EL (cell line): ENCODE results near the gene DPEP2.
"Not testable (repeated sequence)": the region's sequence is repeated elsewhere in the genome, so short reads cannot be mapped to it uniquely, and the experiment has no call there.

Experiments used
- DNase-seq: peaks from one replicate; pipeline ENCODE4 v3.0.0-alpha.2; 2016

The DPEP2 gene

DNA sequence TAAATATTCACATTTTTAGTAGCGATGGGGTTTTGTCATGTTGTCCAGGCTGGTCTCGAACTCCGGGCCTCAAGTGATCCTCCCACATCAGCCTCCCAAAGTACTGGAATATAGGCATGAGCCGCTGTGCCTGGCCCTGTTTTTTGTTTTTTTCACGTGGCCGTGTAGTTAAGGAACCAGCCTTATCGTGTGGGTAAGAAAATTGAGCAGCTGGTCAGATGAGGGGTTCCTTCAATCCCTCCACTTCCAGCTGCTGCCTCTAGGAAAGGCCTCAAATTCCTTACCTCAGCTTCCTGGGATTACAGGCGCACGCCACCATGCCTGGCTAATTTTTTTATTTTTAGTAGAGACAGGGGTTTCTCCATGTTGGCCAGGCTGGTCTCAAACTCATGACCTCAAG, 5.9 kb upstream of the DPEP2 start:
- no peak for DNase-seq

DNA sequence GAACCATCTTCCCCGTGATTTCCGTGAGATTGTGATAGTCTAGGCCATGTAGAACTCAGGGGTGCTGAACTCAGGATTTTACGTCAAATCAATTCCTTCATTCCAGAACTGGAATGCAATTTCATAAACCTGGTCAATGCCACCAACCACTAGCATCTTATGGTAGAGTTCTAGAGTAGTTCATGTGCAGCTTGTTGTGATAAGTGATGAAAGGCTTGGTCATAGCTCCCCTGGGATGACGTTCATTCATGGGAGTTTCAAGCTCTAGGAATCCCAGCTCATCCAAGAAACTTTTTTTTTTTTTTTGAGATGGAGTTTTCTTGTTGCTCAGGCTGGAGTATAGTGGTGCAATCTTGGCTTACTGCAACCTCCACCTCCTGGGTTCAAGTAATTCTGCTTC, 3.7 kb upstream of the DPEP2 start:
- no peak for DNase-seq

DNA sequence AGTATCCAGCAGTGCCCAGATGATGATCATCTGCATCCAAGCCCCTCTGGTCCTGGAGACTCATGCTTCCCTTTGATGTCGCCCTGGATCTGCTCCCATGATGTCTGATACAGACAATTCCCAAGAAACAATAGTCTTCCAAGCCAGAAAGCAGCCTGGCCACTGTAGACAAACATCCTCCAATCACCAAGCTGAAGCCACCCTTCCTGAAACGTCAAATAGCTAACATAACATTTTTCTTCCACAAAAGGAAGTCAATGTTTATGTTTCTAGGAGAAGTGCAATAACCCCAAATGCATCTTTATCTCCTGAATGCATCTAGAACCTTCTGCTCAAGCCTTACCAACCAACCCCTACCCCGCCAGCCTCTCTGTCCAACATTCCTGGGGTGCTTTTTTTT, 1.2 kb upstream of the DPEP2 start:
- no peak for DNase-seq

DNA sequence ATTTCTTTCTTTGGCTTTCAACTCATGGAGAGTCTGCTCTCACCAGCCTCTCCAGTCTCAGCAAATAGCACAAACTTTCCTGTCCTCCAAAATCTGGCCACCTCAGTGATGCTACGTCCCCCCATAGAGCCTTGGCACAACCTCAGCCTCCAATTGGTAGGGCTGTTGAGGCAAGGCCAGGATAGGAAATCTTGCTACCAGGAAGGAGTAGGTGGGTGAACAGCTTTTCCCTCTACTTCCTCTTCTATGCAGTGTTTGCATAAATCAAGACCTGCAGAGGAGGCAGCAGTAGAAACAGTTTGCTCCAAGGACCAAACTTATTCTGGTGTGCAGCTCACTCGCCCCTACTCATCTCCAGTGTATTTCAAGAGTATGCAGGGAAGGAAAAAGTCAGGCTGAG, 701 bp upstream of the DPEP2 start:
- DNase-seq = no peak

DNA sequence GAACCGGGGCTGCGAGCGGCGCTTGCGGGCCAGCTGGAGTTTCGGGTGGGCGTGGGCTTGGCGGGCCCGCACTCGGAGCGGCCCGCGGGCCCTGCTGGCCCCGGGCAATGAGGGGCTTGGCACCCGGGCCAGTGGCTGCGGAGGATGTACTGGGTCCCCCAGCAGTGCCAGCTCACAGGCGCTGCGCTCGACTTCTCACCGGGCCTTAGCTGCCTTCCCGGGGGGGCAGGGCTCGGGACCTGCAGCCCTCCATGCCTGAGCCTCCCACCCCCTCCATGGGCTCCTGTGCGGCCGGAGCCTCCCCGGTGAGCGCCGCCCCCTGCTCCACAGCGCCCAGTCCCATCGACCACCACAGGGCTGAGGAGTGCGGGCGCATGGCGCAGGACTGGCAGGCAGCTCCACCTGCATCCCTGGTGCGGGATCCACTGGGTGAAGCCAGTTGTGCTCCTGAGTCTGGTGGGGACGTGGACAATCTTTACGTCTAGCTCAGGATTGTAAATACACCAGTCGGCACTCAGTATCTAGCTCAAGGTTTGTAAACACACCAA, 979 bp downstream of the DPEP2 start:
- not testable (repeated sequence) for DNase-seq

DNA sequence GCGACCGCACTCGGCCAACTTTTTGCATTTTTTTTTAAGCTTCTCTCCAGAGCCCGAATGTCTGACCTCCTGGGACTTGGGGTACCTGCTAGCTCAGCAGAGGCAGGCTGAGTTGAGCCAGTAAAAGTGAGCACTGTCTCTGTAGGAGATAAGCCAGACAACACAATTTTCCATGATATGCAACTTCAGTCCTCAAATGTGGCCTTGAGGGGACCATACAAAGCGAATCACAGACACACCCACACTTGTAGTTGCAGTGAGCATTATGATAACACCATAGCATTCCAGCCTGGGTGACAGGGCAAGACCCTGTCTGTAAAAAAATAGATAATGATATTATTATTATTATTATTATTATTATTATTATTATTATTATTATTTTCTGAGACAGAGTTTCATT, 2.6 kb downstream of the DPEP2 start:
- no peak for DNase-seq

DNA sequence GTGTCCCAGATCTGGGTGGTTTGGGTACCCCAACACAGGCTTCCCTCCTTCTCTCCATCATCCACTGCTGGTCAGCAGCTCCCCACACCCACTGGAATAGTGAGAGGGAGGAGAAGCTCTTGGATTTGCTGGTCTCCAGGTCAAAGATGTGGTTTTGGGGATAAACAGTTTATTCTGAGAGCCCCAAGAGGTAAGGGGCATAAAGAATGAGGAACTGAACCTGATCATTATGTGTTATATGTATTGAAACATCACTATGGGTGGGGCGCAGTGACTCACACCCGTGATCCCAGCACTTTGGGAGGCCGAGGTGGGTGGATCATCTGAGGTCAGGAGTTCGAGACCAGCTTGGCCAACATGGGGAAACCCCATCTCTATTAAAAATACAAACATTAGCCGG, 3.9 kb downstream of the DPEP2 start:
- DNase-seq = peak; percentile 22

DNA sequence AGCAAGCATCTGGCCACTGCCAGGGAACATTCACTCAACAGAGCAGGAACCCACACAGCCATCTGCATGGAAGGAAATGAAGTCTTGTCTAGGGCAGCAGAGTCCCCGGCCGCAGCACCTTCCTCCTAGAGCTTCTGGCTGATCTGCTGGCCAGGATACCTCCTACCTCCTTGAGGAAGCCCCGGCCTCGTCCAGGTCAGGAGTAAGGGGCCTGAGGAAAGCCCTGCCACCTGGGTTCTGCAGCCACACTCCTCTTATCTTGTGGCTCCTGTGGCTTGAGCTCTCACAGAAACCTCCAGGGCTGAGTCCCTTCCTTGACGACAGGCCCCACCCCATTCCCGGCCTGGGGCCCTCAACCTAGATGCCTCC, 5.3 kb downstream of the DPEP2 start:
- DNase-seq = not testable (repeated sequence)

DNA sequence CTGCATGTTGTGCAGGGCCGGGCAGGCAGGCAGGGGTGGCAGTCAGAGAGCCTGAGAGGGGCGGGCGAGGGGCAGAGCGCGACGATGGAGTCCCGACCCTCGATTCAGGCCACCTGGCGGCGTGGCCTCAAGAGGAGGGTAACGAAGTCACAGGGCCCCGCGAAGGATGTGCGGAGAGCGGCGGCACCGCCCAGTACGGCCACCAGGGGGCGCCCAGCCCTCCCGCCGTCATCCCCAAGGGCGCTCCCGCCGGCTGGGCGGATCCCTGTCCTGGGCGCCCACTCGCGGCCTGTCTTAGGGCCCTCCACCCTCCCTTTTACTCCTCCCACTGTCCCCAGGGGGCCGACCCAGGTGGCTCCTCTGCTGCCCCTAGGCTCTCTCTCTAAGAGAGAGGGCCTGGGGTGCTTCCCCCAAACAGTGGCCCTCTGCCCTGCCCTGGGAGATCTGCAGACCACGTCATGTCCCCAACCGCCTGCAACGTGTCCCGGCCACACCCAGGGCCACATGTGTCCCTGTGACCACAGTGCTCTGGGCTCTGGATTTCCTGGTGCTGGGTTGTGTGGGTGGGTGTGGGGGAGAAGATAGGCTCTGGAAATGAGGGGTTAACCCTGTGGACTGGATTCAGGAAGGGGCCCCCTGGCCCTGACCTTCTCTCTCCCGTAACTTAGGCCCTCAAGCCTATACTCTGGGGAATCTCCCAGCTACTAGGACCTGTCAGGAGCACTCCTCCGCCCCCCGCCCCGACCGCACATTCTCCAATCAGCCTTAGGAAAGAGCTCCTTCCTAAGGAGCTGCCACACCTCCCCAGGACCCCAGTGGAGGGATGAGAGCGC, 5.9 kb downstream of the DPEP2 start:
- peak; percentile 70 for DNase-seq

DNA sequence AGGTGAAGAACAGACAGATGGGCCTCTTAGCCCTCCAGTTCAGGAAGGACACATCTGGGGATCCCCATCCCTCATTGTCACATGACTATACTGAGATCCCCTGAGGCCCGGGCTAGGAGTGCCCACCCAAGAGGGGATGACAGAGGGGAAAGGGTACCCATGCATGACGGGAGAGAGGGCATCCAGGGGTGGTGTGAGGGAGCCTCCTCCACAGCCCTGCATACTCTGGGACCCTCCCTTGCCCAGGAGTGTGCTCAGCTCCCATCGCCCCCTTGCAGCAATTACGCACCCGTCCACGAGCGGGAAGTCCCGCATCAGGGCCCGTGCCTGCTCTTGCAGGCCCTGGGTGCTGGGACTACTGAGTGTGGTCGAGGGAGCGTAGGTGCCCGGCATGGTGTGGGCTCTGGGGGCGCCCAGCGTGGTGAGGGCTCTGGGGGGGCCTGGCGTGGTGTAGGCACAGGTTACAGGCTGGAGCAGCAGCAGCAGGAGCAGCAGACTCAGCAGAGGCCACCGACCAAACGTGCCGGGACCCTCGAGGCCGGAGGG, 6.5 kb downstream of the DPEP2 start:
- DNase-seq = no peak

DNA sequence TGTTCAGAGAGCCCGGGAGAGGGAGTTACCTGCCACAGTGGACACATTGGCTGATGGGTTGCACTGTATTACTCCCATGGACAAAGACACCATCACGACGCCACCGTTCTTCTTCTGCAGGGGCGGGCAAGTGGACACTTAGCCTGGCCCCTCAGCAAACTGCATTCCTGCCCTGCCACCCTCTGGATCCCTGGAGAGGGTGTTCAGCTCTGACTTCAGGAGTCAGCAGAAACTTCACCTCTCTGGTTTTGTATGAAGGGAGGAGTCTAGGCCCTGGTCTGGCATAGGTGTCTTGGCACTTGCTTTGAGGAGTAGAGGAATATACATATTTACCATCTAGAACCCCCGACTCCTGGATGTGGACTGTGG, 9.3 kb downstream of the DPEP2 start:
- no peak for DNase-seq

DNA sequence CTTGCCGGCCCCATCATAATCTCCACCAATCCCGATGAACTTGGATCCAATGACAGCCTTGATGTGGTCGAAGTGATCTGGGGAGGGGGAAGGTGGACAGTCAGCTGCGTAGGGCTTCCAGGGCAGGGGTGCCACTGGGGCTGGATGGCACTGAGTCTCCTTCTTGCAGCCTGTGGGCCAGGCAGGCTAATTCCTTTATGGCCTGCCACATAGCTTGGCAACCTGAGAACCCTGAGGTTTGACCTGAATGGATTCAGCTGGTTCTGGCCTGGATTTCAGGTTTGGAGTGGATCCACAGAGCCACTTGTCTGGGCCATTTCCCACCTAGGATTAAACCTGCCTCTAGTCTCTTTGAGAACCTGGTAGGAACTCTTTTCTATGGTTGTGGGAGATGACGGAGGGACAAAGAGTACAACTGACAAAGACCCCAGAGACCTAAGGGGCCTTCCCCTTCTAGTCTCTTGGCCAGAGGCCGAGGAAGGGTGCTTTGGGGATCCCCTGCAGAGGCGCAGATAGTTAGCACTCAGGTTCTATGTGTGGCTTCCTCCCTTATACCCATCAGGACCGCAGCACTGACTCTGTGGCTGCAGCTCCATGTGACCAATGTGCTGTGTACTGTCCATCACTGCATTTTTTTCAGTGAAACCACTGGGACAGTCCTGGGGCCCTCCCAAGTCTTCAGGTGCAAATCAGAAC, 9.8 kb downstream of the DPEP2 start:
- no peak for DNase-seq

DNA sequence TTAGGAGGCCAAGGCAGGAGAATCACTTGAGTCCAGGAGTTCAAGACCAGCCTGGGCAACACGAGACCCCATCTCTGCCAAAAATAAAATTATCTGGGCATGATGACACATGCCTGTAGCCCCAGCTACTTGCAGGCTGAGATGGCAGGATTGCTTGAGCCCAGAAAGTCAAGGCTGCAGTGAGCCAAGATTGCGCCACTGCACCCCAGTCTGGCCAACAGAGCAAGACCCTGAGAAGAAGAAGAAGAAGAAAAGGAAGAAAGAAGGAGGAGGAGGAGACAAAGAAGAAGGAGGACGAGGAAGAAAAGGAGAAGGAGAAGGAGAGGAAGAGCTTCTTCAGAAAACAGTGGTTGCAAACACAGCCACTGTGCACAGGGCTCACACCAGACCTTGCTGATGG, 10.6 kb downstream of the DPEP2 start:
- DNase-seq = no peak

DNA sequence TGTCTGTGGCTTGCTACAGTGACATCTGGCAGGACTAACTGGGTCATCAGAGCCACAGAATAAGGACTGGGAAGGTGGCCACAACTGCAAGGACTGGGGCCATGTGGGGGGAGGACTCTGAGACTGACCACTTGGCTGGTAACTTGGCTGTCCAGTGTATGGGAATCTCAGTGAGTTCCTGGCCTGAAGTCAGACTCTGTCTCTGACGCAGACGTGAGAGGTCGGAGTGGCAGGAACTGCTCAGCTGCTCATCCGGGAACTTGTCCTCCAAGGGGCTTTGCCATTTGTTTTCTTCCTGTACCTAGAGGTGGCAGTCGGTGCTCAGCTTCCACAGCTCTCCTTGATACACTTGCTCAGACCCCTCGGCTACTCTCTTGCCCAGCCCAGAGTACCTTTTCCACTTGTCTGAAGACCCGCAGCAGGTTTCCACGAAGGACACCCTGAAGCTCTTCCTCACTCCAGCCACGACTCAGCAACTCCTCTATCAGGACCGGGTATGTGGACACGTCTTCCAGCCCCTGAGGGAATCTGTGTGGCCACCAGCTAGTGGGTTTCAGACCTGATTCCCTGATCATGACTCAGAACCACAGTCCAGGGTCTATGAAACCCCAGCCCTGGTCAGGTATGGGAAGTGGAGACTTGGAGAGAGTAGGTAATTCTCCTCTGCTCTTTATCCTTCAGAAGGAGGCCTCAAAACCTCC, 11.7 kb downstream of the DPEP2 start:
- peak; percentile 66 for DNase-seq

DNA sequence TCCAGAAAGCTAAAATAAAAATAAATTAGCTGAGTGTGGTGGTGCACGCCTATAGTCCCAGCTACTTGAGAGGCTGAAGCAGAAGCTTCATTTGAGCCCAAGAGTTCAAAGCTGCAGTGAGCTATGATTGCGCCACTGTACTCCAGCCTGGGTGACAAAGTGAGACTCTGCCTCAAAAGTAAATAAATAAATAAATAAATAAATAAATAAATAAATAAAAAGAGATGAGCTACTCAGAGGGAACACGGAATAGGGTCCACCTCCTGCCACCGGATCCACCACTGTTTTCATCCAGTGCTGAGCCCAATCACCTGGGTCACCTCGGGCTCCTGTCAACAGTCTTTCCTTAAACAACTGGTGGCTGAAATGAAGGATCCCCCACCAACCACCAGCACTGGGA, 12.3 kb downstream of the DPEP2 start:
- DNase-seq = no peak

DNA sequence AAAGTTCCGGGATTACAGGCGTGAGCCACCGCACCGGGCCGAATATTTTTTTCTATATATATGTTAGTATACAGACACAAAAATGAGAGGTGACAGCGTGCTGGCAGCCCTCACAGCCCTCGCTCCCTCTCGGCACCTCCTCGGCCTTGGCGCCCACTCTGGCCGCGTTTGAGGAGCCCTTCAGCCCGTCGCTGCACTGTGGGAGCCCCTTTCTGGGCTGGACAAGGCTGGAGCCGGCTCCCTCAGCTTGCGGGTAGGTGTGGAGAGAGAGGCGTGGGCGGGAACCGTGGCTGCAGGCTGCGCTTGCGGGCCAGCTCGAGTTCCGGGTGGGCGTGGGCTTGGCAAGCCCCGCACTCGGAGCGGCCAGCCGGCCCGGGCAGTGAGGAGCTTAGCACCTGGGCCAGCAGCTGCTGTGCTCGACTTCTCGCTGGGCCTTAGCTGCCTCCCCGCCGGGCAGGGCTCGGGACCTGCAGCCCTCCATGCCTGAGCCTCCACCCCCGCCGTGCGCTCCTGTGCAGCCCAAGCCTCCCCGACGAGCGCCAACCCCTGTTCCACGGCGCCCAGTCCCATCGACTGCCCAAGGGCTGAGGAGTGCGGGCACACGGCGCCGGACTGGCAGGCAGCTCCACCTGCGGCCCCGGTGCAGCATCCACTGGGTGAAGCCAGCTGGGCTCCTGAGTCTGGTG, 17.1 kb downstream of the DPEP2 start:
- no peak for DNase-seq

DNA sequence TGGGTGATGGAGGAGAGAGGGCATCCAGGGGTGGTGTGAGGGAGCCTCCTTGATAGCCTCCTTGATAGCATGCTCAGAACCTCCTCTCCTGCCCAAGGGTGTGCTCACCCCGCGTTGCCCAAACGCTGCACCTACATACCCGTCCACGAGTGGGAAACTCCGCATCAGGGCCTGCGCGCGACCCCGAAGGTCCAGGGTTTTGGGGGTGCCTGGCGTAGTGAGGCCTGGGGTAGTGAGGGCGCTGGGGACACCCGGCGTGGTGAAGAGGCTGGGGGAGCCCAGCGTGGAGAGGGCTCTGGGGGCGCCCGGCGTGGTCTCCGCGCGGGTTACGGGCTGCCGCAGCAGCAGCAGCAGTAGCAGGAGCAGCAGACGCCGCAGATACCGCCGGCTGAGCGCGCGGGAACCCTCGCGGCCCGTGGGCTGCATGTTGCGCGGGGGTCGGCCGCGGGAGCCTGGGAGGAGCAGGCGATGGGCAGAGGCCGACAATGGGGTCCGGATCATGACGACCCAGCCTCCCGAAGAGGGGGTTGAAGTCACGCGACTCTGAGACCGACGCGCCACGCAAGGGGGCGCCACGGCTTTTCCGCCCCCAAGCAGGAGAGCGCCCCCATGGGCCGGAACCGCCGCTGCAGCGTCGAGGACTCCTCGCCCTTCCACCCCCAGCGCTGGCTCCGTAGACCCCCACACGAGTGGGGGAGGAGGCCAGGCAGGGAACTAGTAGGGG, 19.2 kb downstream of the DPEP2 start, which contains the start of gene DPEP3:
Gene DPEP3, minus strand, starts transcription at position 545 of the 724 bp plus-strand sequence. Its CDS starts 119 bp downstream, at position 426.
- no peak for DNase-seq

DNA sequence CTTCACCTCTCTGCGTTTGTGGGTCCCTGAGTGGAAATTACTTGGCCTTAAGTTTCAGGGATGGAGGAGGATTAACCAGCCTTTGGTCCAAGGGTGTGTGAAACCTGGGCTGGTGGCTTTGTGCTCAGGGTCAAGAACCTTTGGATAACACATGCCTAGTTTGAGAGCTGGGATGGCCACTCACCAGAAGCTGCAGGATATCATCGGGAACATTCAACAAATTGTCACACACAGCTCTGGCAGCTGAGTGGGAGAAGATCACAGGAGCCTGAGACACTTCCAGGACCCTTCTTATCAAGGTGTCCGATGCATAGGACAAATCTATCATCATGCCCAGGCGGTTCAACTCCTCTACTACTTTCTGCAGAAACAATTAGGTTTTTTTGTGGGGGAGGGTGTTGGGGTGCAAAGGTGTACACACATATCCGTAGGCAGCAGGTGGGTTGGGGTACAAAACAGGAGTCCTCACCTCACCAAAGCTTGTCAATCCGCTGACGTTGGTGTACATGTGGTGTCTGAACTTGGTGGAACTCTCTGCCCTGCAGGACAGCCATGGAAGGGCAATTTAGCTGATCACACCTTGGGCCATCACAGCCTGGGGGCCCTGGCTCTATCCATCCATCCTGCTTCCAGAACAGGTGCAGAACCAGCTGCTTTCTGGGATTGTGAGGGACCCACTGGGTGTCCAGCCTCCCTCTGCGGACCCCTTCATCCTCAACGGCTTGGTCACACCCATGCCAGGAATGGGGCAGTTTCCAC, 21.6 kb downstream of the DPEP2 start:
- no peak for DNase-seq

DNA sequence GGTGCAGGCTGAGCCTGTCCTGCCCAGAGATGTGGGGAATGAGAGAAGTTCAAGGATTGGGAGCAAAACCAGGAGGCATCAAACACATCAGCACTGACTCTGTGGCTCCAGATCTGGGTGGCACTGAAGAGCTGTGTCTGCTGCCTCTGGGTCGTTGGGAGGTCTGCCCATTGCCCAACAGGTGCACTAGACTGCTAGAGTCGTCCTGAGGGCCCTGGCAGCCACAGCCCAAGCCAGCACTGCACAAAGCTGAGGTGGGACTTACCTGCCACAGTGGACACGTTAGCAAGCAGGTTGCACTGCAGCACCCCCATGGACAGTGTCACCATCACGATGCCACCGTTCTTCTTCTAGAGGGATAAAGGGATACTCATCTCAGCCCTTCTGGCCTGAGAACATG, 22.3 kb downstream of the DPEP2 start:
- DNase-seq = no peak

DNA sequence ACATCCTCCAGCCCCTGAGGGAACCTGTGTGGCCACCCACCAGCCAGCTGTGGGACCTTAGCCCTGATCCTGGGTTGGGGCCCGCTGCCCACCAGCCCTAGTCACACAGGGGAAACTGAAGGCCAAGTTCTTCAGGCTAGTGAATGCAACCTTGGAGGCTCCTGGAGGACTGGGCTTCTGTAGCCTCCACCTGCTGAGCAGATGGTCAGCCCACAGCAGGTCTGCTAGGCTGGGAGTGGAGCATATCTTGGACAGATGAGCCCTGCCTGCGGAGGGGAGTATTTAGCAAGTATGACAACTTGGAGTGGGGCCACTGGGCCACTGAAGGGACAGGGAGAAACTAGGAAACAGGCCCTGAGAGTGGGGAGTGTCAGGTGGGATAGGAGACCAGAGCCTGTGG, 23.1 kb downstream of the DPEP2 start:
- no peak for DNase-seq
